WTC11 (cell line): ENCODE results near the gene OR56B4. TPM values are rescaled to one million over a fixed set of nuclear protein-coding genes. Genes with fewer than 3 reads are reported as not detected.

Experiments
- ATAC-seq: fragments of 200-7000 bp; cut with Tn5 transposase; 2 replicates; pipeline ENCODE4 v1.10.0; 2021; ENCODE audit warnings: mild to moderate bottlenecking, moderate library complexity
- CTCF ChIA-PET: fragments of 300-600 bp; sonication (Branson Sonifier 250); formaldehyde crosslinking; loops from one replicate; lab custom pipeline; 2021; ENCODE audit warnings: antibody characterized with exemption; lab: Charles Lee
- POLR2A ChIA-PET: fragments of 350-600 bp; sonication (Branson Sonifier 250); formaldehyde crosslinking; loops from one replicate; lab custom pipeline; 2021; ENCODE audit warnings: antibody characterized with exemption; lab: Charles Lee
- DNase-seq: peaks from one replicate; pipeline ENCODE4 v3.0.0; 2021; ENCODE audit warnings: low spot score
- H3K27ac Mint-ChIP-seq: 2 replicates; pipeline ENCODE4 v1.8.0; 2021; ENCODE audit warnings: mixed read lengths
- H3K27me3 Mint-ChIP-seq: 2 replicates; pipeline ENCODE4 v1.8.0; 2021; ENCODE audit warnings: low read depth, mild to moderate bottlenecking, moderate library complexity, mixed read lengths
- H3K36me3 Mint-ChIP-seq: 2 replicates; pipeline ENCODE4 v1.8.0; 2021; ENCODE audit warnings: mixed read lengths
- H3K4me1 Mint-ChIP-seq: 2 replicates; pipeline ENCODE4 v1.8.0; 2022; ENCODE audit warnings: mixed read lengths
- H3K4me3 Mint-ChIP-seq: 2 replicates; pipeline ENCODE4 v1.8.0; 2021; ENCODE audit warnings: mild to moderate bottlenecking, moderate library complexity, mixed read lengths
- H3K9me3 Mint-ChIP-seq: 2 replicates; pipeline ENCODE4 v1.8.0; 2021; ENCODE audit warnings: mixed read lengths
- EMX1 ChIP-seq: fragments of 250-450 bp; sonication (Bioruptor Pico); IDR thresholded peaks from 2 replicates; pipeline ENCODE4 v1.8.0; 2021; ENCODE audit warnings: mild to moderate bottlenecking
- FOXJ3 ChIP-seq: sonication (generic); formaldehyde crosslinking; IDR thresholded peaks from 2 replicates; pipeline ENCODE4 v1.9.0; 2021; ENCODE audit warnings: missing genetic modification reagents, mild to moderate bottlenecking, borderline replicate concordance
- GRHL2 ChIP-seq: fragments of 250-450 bp; sonication (Bioruptor Pico); IDR thresholded peaks from 2 replicates; pipeline ENCODE4 v1.8.0; 2022; ENCODE audit warnings: mild to moderate bottlenecking, moderate library complexity; ENCODE audit not compliant: insufficient replicate concordance, severe bottlenecking
- MYBL2 ChIP-seq: sonication (generic); formaldehyde crosslinking; IDR thresholded peaks from 2 replicates; pipeline ENCODE4 v1.8.1; 2023; ENCODE audit warnings: mild to moderate bottlenecking, moderate library complexity, missing genetic modification reagents
- NFATC4 ChIP-seq: fragments of 250-450 bp; sonication (Bioruptor Pico); IDR thresholded peaks from 2 replicates; pipeline ENCODE4 v1.9.0; 2021; ENCODE audit warnings: mild to moderate bottlenecking
- NFE2L1 ChIP-seq: sonication (generic); formaldehyde crosslinking; IDR thresholded peaks from 2 replicates; pipeline ENCODE4 v1.8.1; 2023; ENCODE audit warnings: missing genetic modification reagents
- NR1H2 ChIP-seq: sonication (generic); formaldehyde crosslinking; IDR thresholded peaks from 2 replicates; pipeline ENCODE4 v1.9.0; 2021; ENCODE audit warnings: mild to moderate bottlenecking, moderate library complexity, missing genetic modification reagents
- NR2C2 ChIP-seq: sonication (generic); formaldehyde crosslinking; IDR thresholded peaks from 2 replicates; pipeline ENCODE4 v1.8.0; 2022; ENCODE audit warnings: mild to moderate bottlenecking, missing genetic modification reagents
- NR3C1 ChIP-seq: sonication (generic); formaldehyde crosslinking; conservative IDR thresholded peaks from 2 replicates; pipeline ENCODE4 v1.8.1; 2023; ENCODE audit warnings: low read depth, mild to moderate bottlenecking, missing genetic modification reagents
- PRRX2 ChIP-seq: fragments of 250-450 bp; sonication (Bioruptor Pico); IDR thresholded peaks from 2 replicates; pipeline ENCODE4 v1.8.0; 2021; ENCODE audit warnings: mild to moderate bottlenecking
- SP1 ChIP-seq: sonication (generic); formaldehyde crosslinking; conservative IDR thresholded peaks from 2 replicates; pipeline ENCODE4 v1.8.1; 2022; ENCODE audit warnings: missing genetic modification reagents
- ZNF121 ChIP-seq: sonication (generic); formaldehyde crosslinking; IDR thresholded peaks from 2 replicates; pipeline ENCODE4 v1.8.0; 2023; ENCODE audit warnings: missing genetic modification reagents
- ZNF396 ChIP-seq: fragments of 250-450 bp; sonication (Bioruptor Pico); IDR thresholded peaks from 2 replicates; pipeline ENCODE4 v1.8.0; 2021; ENCODE audit warnings: mild to moderate bottlenecking, moderate library complexity, borderline replicate concordance
- ZNF416 ChIP-seq: fragments of 250-450 bp; sonication (Bioruptor Pico); IDR thresholded peaks from 2 replicates; pipeline ENCODE4 v1.9.0; 2021; ENCODE audit warnings: mild to moderate bottlenecking, inconsistent platforms
- ZNF671 ChIP-seq: fragments of 250-450 bp; sonication (Bioruptor Pico); IDR thresholded peaks from 2 replicates; pipeline ENCODE4 v1.8.0; 2021; ENCODE audit warnings: mild to moderate bottlenecking
- total RNA-seq: library from RNA; stranded (reverse); gene quantifications from 3 replicates; pipeline ENCODE4 v1.2.3, GENCODE V29; 2021
- TF ChIP-seq, protein P1 (sequence below): sonication (generic); formaldehyde crosslinking; IDR thresholded peaks from 2 replicates; pipeline ENCODE4 v1.8.1; 2023; ENCODE audit warnings: mild to moderate bottlenecking, missing genetic modification reagents, moderate library complexity
- TF ChIP-seq, protein P2 (sequence below): sonication (generic); formaldehyde crosslinking; conservative IDR thresholded peaks from 2 replicates; pipeline ENCODE4 v1.8.1; 2023; ENCODE audit warnings: mild to moderate bottlenecking, low read depth, missing genetic modification reagents, moderate library complexity
- TF ChIP-seq, protein P3 (sequence below): sonication (generic); formaldehyde crosslinking; IDR thresholded peaks from 2 replicates; pipeline ENCODE4 v1.8.0; 2023; ENCODE audit warnings: mild to moderate bottlenecking, missing genetic modification reagents
- TF ChIP-seq, protein P4 (sequence below): sonication (generic); formaldehyde crosslinking; conservative IDR thresholded peaks from 2 replicates; pipeline ENCODE4 v1.8.1; 2022; ENCODE audit warnings: mild to moderate bottlenecking, missing genetic modification reagents
- TF ChIP-seq, protein P5 (sequence below): sonication (generic); formaldehyde crosslinking; IDR thresholded peaks from 2 replicates; pipeline ENCODE4 v1.8.0; 2022; ENCODE audit warnings: mild to moderate bottlenecking, missing genetic modification reagents

OR56B4 gene
- total RNA-seq, 1 experiment from 2014 or later = not detected

DNA sequence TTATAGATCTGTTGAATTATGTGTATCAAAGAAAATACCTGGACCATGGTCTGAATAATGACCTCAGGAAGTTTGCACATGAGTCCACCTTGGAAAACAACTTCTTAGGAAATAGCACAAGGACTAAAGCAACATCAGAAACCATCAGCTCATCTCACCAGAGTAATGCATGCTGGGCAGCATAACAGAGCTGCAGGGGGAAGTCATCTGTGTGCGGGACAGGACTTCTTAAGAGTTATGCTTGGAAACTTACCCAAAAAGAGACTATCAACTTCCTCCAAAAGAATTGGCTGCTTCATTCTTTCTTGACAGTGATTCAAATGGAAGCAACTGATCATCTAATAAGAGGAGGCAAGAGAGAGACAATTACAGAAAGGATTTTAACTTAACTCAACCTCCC is 2.5 kb downstream of the OR56B4 start:
- no peaks in the 10 kb centered on the region for H3K9me3 Mint-ChIP-seq
- no peak overlapping the region for H3K27ac Mint-ChIP-seq
- H3K4me1 Mint-ChIP-seq = no peaks in the 10 kb centered on the region
- DNase-seq (no peak), ATAC-seq (no peak)
- no peaks in the 10 kb centered on the region for H3K36me3 Mint-ChIP-seq
- POLR2A ChIA-PET = no interaction called here
- no peak for TF ChIP-seq ZNF671 (CRISPR knock-in tag)
- TF ChIP-seq SP1 (CRISPR knock-in tag) = no peak
- no peak for TF ChIP-seq ZNF416 (CRISPR knock-in tag)
- TF ChIP-seq MYBL2 (CRISPR knock-in tag) = no peak
- no peak for TF ChIP-seq NR1H2 (CRISPR knock-in tag)
- TF ChIP-seq FOXJ3 = no peak
- TF ChIP-seq, protein P1, sequence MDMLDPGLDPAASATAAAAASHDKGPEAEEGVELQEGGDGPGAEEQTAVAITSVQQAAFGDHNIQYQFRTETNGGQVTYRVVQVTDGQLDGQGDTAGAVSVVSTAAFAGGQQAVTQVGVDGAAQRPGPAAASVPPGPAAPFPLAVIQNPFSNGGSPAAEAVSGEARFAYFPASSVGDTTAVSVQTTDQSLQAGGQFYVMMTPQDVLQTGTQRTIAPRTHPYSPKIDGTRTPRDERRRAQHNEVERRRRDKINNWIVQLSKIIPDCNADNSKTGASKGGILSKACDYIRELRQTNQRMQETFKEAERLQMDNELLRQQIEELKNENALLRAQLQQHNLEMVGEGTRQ (CRISPR knock-in tag) = no peak
- TF ChIP-seq, protein P2, sequence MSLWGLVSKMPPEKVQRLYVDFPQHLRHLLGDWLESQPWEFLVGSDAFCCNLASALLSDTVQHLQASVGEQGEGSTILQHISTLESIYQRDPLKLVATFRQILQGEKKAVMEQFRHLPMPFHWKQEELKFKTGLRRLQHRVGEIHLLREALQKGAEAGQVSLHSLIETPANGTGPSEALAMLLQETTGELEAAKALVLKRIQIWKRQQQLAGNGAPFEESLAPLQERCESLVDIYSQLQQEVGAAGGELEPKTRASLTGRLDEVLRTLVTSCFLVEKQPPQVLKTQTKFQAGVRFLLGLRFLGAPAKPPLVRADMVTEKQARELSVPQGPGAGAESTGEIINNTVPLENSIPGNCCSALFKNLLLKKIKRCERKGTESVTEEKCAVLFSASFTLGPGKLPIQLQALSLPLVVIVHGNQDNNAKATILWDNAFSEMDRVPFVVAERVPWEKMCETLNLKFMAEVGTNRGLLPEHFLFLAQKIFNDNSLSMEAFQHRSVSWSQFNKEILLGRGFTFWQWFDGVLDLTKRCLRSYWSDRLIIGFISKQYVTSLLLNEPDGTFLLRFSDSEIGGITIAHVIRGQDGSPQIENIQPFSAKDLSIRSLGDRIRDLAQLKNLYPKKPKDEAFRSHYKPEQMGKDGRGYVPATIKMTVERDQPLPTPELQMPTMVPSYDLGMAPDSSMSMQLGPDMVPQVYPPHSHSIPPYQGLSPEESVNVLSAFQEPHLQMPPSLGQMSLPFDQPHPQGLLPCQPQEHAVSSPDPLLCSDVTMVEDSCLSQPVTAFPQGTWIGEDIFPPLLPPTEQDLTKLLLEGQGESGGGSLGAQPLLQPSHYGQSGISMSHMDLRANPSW (CRISPR knock-in tag) = no peak
- no peak for TF ChIP-seq NR2C2
- H3K27me3 Mint-ChIP-seq = no peaks in the 10 kb centered on the region
- no peak overlapping the region for H3K4me3 Mint-ChIP-seq
- CTCF ChIA-PET = no interaction called here

DNA sequence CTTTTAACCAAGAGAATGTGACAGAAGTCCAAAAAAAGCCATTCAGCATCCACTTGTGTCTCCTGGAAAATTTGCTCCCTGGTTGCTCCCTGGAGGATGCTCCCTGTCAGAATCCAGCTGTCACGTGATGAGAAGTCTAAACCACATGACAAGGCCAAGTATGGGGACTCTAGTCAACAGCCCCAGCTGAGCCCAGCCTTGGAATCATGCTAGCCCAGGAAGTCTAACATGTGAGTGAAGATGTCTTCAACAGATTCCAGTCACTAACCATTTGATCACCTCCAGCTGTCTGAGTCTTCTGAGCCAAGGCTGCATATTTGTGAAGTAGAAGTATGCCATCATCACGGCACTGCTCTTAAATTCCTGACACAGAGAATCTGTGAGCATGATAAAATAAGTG is 4.2 kb downstream of the OR56B4 start:
- Mint-ChIP-seq H3K36me3 (no peaks in the 10 kb centered on the region), H3K4me3 (no peak overlapping the region), H3K4me1 (no peaks in the 10 kb centered on the region), H3K27ac (no peak overlapping the region), H3K27me3 (no peaks in the 10 kb centered on the region; the same call in 1 of the 2 replicates), H3K9me3 (no peaks in the 10 kb centered on the region)
- no peak for ATAC-seq
- TF ChIP-seq NFE2L1 (CRISPR knock-in tag) = no peak
- TF ChIP-seq, protein P1 (CRISPR knock-in tag) = peak; percentile 66
- TF ChIP-seq, protein P3, sequence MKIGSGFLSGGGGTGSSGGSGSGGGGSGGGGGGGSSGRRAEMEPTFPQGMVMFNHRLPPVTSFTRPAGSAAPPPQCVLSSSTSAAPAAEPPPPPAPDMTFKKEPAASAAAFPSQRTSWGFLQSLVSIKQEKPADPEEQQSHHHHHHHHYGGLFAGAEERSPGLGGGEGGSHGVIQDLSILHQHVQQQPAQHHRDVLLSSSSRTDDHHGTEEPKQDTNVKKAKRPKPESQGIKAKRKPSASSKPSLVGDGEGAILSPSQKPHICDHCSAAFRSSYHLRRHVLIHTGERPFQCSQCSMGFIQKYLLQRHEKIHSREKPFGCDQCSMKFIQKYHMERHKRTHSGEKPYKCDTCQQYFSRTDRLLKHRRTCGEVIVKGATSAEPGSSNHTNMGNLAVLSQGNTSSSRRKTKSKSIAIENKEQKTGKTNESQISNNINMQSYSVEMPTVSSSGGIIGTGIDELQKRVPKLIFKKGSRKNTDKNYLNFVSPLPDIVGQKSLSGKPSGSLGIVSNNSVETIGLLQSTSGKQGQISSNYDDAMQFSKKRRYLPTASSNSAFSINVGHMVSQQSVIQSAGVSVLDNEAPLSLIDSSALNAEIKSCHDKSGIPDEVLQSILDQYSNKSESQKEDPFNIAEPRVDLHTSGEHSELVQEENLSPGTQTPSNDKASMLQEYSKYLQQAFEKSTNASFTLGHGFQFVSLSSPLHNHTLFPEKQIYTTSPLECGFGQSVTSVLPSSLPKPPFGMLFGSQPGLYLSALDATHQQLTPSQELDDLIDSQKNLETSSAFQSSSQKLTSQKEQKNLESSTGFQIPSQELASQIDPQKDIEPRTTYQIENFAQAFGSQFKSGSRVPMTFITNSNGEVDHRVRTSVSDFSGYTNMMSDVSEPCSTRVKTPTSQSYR = no peak
- ChIA-PET POLR2A (no interaction called here), CTCF (no interaction called here)
- no peak for DNase-seq

DNA sequence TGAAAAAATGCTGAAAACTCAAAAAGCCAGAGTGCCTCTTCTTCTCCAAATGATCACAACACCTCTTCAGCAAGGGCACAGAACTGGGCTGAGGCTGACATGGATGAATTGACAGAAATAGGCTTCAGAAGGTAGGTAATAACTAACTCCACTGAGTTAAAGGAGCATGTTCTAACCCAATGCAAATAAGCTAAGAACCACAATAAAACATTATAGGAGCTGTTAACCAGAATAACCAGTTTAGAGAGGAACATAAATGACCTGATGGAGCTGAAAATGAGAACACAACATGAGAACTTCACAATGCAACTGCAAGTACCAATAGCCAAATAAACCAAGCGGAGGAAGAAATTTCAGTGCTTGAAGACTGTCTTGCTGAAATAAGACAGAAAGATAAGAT is 9.2 kb downstream of the OR56B4 start:
- ChIA-PET POLR2A (no interaction called here), CTCF (no interaction called here)
- Mint-ChIP-seq H3K27me3 (peaks cover 7% of the 10 kb centered on the region; the same call in 1 of the 2 replicates), H3K36me3 (peaks cover 4% of the 10 kb centered on the region), H3K9me3 (peaks cover 21% of the 10 kb centered on the region), H3K27ac (no peak overlapping the region), H3K4me1 (no peaks in the 10 kb centered on the region), H3K4me3 (no peak overlapping the region)
- DNase-seq (no peak), ATAC-seq (no peak)
- no peak for TF ChIP-seq NR3C1 (CRISPR knock-in tag)

DNA sequence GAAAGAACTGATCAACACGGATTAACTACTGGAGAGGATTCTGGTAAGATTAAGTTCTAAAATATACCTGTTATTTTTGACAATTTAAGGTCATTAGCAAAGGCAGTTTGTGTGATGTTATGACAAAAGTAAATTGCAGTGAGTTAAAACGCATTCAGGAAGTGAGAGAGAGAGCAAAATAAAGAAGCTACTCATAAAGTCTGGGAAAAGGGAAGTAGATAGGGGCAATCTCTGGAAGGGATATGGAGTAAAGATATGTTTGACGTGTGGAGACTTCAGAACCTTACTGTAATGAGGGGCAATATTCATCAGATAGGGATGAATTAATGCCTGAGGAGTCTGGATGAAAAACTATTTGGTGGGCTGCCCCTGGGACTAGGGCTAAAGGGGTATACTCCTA is 16.8 kb downstream of the OR56B4 start:
- 0 out of 2 replicates have a peak, but pooled peaks cover 2% of the 10 kb centered on the region for H3K27me3 Mint-ChIP-seq
- no peak overlapping the region for H3K4me3 Mint-ChIP-seq
- ATAC-seq (no peak), DNase-seq (no peak)
- no peaks in the 10 kb centered on the region for H3K4me1 Mint-ChIP-seq
- CTCF ChIA-PET = interaction anchor here (1.1 kb wide), 1 partner anchor 25 kb away, joined by 3 read pairs; no protein-coding TSS in a partner anchor
- no peaks in the 10 kb centered on the region for H3K36me3 Mint-ChIP-seq
- no peak overlapping the region for H3K27ac Mint-ChIP-seq
- H3K9me3 Mint-ChIP-seq = peaks cover 4% of the 10 kb centered on the region
- POLR2A ChIA-PET = no interaction called here
- TF ChIP-seq NFE2L1 (CRISPR knock-in tag) (no peak), ZNF416 (CRISPR knock-in tag) (no peak), NFATC4 (CRISPR knock-in tag) (no peak), GRHL2 (CRISPR knock-in tag) (no peak), EMX1 (no peak), ZNF121 (CRISPR knock-in tag) (no peak), ZNF396 (no peak), PRRX2 (no peak)
- TF ChIP-seq, protein P4, sequence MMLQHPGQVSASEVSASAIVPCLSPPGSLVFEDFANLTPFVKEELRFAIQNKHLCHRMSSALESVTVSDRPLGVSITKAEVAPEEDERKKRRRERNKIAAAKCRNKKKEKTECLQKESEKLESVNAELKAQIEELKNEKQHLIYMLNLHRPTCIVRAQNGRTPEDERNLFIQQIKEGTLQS (CRISPR knock-in tag) = no peak
- TF ChIP-seq, protein P5, sequence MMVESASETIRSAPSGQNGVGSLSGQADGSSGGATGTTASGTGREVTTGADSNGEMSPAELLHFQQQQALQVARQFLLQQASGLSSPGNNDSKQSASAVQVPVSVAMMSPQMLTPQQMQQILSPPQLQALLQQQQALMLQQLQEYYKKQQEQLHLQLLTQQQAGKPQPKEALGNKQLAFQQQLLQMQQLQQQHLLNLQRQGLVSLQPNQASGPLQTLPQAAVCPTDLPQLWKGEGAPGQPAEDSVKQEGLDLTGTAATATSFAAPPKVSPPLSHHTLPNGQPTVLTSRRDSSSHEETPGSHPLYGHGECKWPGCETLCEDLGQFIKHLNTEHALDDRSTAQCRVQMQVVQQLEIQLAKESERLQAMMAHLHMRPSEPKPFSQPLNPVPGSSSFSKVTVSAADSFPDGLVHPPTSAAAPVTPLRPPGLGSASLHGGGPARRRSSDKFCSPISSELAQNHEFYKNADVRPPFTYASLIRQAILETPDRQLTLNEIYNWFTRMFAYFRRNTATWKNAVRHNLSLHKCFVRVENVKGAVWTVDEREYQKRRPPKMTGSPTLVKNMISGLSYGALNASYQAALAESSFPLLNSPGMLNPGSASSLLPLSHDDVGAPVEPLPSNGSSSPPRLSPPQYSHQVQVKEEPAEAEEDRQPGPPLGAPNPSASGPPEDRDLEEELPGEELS (CRISPR knock-in tag) = no peak
